ENCODE results near the gene RECQL.

Gene RECQL

DNA sequence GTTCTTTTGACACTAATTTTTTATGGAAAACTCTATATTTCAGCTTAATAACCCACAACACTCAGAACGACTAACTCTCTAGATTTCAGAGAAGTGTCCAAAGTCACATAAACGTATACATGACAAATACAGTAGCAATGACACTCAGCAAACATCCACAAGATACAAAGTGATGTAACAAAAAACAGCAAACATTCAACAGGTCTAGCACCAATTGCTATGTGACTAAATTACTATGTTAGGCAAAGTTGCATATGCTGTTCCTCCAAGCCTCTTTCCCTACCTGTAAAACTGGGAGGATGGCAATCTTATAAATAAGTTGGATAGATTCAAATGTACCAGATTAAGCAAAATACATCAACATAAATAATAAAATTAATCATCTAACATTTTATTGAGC is 1.7 kb downstream of the RECQL start (continued):
- TF ChIP-seq ZNF565 (CRISPR knock-in tag; conservative IDR thresholded peaks at IDR 0.05; ENCODE audit: low read depth) (no peak), SNAI2 (CRISPR knock-in tag; IDR thresholded peaks at IDR 0.05) (no peak)

DNA sequence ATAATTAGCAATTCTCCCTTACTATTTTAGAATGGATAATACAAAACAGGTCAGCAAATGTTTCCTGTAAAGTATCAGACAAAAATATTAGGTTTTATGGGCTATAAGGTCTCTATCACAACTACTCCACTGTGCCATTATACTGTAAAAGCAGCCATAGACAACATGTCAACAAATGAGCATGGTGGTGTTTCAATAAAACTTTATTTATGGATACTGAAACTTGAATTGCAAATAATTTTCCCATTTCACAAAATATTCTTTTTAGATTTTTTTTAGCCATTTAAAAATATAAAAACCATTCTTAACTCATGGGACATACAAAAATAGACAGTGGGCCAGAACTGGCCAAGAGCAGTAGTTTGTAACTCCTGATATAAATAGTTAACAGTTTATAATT is 15.4 kb downstream of the RECQL start:
- TF ChIP-seq TOX (CRISPR knock-in tag; IDR thresholded peaks at IDR 0.05; ENCODE audit: borderline replicate concordance), result no peak
- no peak for TF ChIP-seq ESRRG (CRISPR knock-in tag; IDR thresholded peaks at IDR 0.05)
- TF ChIP-seq ZNF565 (CRISPR knock-in tag; conservative IDR thresholded peaks at IDR 0.05; ENCODE audit: low read depth), result no peak
- TF ChIP-seq, protein P1, sequence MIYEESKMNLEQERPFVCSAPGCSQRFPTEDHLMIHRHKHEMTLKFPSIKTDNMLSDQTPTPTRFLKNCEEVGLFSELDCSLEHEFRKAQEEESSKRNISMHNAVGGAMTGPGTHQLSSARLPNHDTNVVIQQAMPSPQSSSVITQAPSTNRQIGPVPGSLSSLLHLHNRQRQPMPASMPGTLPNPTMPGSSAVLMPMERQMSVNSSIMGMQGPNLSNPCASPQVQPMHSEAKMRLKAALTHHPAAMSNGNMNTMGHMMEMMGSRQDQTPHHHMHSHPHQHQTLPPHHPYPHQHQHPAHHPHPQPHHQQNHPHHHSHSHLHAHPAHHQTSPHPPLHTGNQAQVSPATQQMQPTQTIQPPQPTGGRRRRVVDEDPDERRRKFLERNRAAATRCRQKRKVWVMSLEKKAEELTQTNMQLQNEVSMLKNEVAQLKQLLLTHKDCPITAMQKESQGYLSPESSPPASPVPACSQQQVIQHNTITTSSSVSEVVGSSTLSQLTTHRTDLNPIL (CRISPR knock-in tag; IDR thresholded peaks at IDR 0.05; ENCODE audit: low read depth), result no peak
- TF ChIP-seq PPARA (CRISPR knock-in tag; IDR thresholded peaks at IDR 0.05; ENCODE audit: borderline replicate concordance), result no peak
- TF ChIP-seq, protein P2, sequence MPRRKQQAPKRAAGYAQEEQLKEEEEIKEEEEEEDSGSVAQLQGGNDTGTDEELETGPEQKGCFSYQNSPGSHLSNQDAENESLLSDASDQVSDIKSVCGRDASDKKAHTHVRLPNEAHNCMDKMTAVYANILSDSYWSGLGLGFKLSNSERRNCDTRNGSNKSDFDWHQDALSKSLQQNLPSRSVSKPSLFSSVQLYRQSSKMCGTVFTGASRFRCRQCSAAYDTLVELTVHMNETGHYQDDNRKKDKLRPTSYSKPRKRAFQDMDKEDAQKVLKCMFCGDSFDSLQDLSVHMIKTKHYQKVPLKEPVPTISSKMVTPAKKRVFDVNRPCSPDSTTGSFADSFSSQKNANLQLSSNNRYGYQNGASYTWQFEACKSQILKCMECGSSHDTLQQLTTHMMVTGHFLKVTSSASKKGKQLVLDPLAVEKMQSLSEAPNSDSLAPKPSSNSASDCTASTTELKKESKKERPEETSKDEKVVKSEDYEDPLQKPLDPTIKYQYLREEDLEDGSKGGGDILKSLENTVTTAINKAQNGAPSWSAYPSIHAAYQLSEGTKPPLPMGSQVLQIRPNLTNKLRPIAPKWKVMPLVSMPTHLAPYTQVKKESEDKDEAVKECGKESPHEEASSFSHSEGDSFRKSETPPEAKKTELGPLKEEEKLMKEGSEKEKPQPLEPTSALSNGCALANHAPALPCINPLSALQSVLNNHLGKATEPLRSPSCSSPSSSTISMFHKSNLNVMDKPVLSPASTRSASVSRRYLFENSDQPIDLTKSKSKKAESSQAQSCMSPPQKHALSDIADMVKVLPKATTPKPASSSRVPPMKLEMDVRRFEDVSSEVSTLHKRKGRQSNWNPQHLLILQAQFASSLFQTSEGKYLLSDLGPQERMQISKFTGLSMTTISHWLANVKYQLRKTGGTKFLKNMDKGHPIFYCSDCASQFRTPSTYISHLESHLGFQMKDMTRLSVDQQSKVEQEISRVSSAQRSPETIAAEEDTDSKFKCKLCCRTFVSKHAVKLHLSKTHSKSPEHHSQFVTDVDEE (CRISPR knock-in tag; IDR thresholded peaks at IDR 0.05), result no peak
- TF ChIP-seq, protein P3, sequence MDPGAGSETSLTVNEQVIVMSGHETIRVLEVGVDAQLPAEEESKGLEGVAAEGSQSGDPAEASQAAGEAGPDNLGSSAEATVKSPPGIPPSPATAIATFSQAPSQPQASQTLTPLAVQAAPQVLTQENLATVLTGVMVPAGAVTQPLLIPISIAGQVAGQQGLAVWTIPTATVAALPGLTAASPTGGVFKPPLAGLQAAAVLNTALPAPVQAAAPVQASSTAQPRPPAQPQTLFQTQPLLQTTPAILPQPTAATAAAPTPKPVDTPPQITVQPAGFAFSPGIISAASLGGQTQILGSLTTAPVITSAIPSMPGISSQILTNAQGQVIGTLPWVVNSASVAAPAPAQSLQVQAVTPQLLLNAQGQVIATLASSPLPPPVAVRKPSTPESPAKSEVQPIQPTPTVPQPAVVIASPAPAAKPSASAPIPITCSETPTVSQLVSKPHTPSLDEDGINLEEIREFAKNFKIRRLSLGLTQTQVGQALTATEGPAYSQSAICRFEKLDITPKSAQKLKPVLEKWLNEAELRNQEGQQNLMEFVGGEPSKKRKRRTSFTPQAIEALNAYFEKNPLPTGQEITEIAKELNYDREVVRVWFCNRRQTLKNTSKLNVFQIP (CRISPR knock-in tag; IDR thresholded peaks at IDR 0.05; ENCODE audit: borderline replicate concordance, low read depth), result no peak
- TF ChIP-seq ZFP3 (CRISPR knock-in tag; IDR thresholded peaks at IDR 0.05), result no peak
- no peak for TF ChIP-seq SNAI2 (CRISPR knock-in tag; IDR thresholded peaks at IDR 0.05)
- TF ChIP-seq ZFP30 (CRISPR knock-in tag; IDR thresholded peaks at IDR 0.05), result no peak
- no peak for TF ChIP-seq CSDC2 (CRISPR knock-in tag; IDR thresholded peaks at IDR 0.05)
- no peak for ATAC-seq

DNA sequence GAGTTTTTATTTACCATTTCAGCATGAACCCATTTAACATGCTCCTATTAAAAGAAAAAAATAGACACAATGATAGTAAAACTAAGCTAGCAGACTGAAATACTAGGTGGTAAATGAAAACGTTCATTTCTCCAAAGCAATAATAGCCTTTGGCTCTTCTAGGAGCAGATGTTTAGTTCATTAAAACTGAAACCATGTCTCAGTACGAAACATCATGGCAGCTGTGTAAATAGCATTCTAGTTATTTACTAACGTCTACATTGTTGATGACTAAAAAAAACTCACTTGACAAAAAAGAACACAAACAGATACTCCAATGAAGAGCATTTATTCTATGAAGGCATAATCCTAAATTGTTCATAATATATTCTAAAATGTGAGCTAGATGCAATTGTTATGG is 17.9 kb downstream of the RECQL start:
- ATAC-seq, result no peak
- TF ChIP-seq SNAI2 (CRISPR knock-in tag; IDR thresholded peaks at IDR 0.05), result no peak
- TF ChIP-seq, protein P4, sequence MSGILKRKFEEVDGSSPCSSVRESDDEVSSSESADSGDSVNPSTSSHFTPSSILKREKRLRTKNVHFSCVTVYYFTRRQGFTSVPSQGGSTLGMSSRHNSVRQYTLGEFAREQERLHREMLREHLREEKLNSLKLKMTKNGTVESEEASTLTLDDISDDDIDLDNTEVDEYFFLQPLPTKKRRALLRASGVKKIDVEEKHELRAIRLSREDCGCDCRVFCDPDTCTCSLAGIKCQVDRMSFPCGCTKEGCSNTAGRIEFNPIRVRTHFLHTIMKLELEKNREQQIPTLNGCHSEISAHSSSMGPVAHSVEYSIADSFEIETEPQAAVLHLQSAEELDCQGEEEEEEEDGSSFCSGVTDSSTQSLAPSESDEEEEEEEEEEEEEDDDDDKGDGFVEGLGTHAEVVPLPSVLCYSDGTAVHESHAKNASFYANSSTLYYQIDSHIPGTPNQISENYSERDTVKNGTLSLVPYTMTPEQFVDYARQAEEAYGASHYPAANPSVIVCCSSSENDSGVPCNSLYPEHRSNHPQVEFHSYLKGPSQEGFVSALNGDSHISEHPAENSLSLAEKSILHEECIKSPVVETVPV (CRISPR knock-in tag; IDR thresholded peaks at IDR 0.05), result no peak
- no peak for TF ChIP-seq ARNTL (CRISPR knock-in tag; IDR thresholded peaks at IDR 0.05; ENCODE audit: borderline replicate concordance, low read depth)
- TF ChIP-seq ZNF565 (CRISPR knock-in tag; conservative IDR thresholded peaks at IDR 0.05; ENCODE audit: low read depth), result no peak
- TF ChIP-seq CSDC2 (CRISPR knock-in tag; IDR thresholded peaks at IDR 0.05), result no peak
- no peak for TF ChIP-seq TCF4 (CRISPR knock-in tag; IDR thresholded peaks at IDR 0.05; ENCODE audit: borderline replicate concordance)
- no peak for TF ChIP-seq PPARA (CRISPR knock-in tag; IDR thresholded peaks at IDR 0.05; ENCODE audit: borderline replicate concordance)
- no peak for TF ChIP-seq ZC3H10 (CRISPR knock-in tag; IDR thresholded peaks at IDR 0.05)
- TF ChIP-seq ESRRG (CRISPR knock-in tag; IDR thresholded peaks at IDR 0.05), result no peak
- TF ChIP-seq RARB (CRISPR knock-in tag; IDR thresholded peaks at IDR 0.05), result no peak
- TF ChIP-seq ISL1 (CRISPR knock-in tag; IDR thresholded peaks at IDR 0.05), result no peak
- TF ChIP-seq, protein P2 (CRISPR knock-in tag; IDR thresholded peaks at IDR 0.05), result no peak
- no peak for TF ChIP-seq TOX (CRISPR knock-in tag; IDR thresholded peaks at IDR 0.05; ENCODE audit: borderline replicate concordance)
- no peak for TF ChIP-seq GLIS3 (CRISPR knock-in tag; IDR thresholded peaks at IDR 0.05)
